Amniotic stem cell (primary cell): Measurements from ENCODE around the gene FKBP2.

Experiments used
- DNase-seq: peaks from one replicate; lab custom pipeline; 2025; lab: John Stamatoyannopoulos, UW

The FKBP2 gene

DNA sequence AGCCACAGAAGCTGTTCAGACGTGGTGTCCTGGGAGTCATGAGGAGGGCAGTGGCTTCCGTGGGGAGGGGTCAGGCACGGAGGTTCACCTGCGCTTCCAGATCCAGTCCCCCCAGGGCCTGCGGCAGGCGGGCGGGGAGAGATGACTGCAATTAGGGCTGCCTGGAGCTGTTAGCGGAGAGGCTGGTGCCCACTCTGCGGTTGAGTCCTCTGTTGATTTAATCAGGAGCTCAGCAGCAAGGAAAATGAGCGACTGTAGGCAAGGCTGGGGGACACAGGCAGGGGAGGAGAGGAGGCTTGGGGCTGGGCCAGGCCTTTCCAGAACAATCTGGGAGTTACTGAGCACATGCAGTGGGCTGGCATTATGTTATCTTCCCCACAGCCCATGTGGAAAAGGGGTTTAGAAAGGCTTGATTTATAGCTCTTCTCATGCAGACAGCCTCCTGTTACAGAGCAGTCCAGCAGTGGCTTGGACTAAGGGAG, 23.5 kb downstream of the FKBP2 start:
- DNase-seq, result no peak

DNA sequence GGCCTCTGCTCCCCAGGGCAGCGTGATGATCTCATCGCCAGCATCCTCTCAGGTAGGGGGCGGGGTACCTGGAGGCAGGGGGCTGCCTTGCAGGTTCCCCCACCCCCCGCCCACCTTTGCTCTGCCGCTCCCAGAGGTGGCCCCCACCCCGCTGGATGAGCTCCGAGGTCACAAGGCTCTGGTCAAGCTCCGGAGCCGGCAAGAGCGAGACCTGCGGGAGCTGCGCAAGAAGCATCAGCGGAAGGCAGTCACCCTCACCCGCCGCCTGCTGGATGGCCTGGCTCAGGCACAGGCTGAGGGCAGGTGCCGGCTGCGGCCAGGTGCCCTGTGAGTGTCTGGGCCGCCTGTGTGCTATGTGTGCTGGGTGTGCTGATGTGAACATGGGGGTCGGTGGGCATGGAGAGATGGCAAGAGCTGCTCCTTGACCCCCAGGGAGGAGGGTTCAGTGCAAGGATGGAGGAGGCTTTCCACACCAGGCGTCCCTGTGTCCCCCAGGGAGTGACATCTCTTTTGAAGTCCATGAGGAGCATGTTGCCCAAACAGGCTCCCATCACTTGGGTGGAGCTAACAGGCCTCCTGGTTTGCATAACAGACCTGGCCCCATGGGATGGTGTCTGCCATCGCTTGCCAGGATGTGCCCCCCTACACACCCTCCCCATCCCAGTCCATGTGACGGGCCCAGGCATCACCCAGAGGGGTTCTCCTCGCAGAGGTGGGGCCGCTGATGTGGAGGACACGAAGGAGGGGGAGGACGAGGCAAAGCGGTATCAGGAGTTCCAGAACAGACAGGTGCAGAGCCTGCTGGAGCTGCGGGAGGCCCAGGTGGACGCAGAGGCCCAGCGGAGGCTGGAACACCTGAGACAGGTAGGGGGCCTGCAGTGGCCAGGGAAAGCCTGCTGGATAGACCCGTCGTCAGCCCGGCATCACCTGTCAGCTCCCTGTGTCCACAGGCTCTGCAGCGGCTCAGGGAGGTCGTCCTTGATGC, 24.6 kb downstream of the FKBP2 start:
- no peak for DNase-seq

DNA sequence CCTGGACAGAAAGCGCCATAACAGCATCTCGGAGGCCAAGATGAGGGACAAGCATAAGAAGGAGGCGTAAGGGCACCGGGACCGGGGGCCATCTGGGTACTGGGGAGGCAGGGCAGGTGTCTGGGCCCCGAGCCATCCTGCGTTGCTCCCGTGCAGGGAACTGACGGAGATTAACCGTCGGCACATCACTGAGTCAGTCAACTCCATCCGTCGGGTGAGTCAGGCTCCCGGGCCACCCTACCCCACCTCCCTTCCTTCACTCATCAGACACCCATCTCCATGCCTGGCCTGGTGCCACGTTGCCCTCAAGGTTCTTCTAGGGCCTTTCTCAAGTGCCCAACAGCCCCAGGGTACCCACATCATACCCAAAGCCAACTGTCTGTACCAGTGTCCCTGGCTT, 25.4 kb downstream of the FKBP2 start:
- no peak for DNase-seq

DNA sequence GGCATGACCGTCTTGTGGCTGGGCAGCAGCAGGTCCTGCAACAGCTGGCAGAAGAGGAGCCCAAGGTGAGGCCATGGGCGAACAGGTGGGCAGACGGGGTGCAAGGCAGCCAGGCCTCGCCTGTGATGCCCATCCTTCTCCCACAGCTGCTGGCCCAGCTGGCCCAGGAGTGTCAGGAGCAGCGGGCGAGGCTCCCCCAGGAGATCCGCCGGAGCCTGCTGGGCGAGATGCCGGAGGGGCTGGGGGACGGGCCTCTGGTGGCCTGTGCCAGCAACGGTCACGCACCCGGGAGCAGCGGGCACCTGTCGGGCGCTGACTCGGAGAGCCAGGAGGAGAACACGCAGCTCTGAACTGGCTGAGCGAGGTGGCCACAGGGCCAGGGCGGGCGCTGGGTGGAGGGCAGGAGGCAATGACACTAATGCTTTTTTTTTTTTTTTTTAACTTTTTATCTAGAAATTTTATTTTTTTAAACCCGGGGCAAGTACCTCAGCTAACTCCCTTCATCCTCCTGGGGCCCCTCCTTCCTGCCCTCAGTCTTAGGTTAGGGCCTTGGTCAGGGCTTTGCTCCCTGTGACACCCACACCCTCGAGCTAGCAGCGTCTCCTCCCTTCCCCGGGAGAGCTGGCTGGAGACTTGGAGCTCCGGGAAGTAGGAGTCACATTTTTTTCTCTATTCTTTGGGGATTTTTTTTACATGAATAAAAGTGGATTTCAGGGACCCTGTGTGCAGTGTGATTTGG, 26.5 kb downstream of the FKBP2 start:
- DNase-seq, result no peak

DNA sequence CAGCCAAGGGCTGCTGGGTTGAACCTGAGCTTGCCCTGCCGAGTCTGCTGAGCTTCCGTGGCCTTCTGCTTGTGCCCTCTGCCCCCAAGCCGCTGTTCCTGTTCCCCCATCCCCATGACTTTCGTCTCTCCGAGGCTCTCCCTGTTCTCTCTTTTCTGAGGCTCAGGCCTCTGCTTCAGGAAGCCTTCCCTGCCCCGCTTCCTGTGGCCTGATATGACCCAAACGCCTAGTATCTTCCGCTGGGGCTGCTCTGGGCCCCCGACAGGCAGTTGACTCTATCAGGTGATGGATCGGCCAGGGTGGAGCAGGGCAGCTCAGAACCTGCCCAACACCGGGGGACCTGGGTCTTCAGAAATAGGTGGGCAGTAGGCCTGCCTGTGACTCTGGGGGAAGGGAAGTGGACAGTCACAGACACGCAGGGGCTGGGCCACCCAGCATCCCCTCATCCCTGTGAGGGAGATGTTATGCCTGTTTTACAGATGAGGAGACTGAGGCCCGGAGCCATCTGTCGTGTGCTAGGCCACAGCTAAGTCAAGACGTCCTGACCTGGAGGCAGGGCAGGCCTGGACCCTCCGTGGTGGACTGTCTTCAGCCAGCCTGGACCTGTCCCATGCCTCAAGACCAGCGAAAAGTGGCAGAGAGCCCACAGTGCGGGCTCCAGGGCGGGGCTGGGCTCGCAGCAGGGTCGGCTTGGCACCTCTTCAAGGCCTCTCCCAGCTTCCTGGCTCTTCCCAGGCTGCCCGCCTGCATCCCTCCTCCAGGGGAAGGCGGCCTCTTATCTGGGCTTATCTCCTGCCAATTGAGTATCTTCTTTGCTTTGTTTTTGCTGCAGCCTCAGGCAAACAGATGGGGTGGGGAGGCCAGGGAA, 27.4 kb downstream of the FKBP2 start:
- no peak for DNase-seq

DNA sequence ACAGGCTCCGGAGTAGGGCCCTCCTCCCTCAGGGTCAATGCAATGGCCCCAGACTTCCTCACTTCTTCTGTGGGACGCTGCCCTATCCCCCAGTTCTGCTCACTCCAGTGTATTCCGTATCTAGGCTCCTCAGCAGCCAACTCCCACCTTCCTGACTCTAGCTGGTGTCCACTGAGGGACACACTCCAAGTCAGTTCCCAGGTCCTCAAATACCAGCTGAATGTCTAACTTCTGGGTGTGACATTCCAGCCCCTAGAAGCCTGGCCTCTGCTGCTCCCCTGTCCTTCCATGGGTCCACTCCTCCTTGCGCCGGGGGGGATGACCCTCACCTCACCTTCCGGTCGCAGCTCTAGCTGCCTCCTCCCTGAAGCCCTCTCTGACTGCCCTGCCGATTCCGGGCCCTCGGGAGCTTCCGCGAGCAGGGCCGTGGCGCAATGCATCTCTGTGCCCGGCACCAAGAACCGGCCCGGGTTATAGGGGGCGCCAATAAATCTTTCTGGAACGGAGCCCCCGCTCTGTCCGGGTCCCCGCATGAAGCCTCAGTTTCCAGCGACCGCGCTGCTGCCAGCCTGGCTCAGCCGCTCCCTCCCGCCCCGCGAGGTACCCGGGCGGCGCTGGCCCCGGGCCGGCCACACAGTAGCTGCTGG, 28.1 kb downstream of the FKBP2 start:
- DNase-seq, result no peak

DNA sequence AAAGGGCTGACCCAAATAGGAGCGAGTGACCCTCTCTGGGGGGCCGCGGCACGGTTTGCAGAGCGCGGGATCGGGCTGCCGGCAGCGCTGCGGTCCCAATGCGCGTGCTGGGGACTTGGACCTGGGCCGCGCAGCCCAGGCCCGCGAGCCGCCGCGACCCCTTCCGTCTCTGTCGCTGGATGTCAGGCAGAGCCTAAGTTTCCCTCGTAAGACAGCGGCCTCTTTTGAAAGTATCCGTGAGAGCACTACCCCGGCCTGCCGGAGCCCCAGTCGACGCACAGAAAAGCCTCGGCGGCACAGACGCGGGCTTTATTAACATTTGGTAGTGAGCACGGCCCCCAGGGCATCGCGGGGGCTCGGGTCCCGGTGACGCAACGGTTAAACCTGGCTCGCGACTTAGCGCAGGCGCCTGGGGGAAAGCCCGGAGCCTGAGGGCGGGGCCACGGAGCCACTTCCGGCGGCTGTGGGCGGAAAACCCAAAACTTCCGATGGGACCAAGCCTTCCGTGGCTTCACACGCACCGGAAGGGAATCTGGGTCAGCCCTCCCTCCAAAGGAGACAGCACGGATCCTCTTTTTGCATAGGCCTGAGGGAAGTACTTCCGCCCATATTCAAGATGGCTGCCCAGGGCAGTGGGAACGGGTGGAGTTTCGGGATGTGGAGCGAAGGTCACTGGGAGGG, 28.8 kb downstream of the FKBP2 start:
- DNase-seq, result peak; percentile 99

DNA sequence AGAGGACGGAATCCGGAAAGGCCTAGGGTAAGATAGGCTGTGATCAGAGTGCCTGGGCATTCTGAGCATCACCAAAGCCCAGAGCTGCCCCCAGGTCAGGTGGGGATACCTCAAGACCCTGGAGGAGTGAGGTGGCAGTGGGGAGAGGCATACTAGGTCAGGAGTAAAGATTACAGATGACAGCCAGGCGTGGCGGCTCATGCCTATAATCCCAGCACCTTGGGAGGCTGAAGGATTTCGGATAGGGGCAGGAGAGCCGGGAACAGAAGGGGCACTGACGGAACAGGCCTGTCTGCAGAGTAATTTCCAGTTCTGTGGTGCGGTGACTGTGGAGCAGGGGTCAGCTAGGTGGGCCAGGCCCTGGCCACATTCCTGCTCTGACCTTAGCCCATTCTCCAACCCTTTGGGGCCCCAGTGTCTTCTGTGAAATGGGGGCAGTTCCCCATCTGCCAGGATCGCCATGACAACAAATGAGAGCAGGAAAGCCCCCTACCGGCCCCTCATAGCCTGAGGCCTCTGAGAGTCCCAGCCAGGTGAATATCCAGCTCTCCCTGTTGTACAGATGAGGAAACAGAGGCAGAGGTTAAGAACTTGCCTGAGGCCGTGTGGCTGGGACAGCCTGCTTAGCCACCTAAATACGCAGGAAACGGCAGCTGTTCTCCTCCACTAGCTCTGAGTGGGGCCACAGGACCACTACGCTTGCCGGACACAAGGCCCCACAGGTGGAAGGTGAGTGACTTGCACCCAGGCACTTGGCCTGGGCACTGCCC, 34.3 kb downstream of the FKBP2 start:
- DNase-seq, result no peak

DNA sequence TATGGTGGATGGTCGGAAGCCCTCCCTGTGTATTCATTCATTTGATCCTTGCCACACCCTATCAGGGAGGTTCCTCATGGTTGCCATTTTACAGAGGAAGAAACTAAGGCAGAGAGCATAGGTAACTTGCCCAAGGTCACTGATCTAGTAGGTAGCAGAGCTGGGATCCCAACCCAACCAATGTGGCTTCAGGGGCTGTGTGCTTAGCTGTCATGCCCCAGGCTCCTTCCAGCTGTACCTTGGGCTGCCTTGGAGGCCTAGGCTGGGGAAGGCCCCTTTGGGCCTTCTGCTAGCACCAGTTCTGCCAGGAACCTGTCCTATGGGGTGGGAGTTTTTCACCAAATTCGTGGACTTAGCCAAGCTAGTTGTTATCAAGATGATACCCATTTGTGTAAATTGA, 34.9 kb downstream of the FKBP2 start:
- no peak for DNase-seq

DNA sequence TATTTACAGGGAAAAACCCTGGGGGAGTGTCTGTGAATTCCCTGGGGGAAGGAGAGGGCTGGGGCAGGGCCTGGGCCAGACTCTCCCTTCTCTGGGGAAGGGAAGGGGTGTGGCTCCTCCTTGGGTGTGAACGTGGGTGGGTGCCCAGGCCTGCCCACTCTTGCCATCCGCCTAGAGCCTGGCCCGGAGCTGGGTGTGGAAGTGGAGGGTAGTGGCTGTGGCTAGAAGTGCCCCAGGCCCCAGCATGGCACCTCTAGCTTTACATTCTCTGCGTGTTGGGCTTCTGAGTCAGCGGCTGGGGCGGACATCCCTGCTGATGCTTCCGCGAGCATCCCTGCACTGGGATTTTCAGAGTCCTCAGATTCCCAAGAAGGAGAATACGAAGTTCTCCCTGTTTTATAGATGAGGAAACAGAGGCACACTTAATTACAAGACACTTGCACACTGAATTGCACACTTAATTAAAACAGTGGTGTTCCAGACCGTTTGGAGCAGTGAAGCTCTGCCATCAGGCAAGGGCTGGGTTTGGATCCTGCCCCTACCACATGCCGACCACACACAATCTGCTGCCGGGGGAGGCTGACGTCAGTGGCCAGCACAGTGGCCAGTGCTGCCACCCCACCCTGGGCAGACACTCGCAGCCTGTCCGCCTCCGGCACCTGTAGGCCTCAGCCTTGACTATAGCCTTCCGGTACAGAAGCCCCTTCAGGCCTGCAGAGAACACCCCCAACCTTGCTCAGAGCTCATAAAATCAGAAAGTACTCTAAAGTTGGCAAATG, 35.9 kb downstream of the FKBP2 start:
- no peak for DNase-seq

DNA sequence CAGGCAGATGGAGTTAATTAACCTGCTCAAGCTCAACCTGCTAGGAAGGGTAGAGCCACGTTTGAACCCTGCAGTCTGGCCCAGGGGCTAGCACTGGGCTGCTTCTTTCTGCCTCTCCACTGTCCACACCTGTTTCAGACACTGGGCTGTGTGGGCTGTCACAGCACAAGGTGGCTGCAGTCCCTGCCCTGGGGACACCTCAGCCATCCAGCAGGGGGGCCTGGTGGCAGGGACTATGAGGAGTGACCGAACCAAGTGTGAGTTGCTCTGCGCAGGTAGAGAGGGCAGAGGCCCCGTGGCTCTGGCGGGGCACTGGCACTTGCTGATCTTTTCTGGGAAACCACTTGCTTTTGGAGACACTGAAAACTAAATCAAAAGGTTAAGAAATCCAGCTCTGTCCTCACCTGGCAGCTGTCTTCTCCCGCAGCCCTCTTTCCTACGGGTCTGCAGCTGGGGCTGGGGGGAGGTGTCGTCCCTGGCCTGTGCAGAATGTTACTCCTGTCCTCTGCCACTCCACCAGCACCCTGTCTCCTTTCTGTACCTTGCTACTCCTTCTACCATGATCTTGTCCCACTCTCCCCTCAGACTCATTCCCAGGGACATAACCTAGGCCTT, 37.8 kb downstream of the FKBP2 start:
- no peak for DNase-seq

DNA sequence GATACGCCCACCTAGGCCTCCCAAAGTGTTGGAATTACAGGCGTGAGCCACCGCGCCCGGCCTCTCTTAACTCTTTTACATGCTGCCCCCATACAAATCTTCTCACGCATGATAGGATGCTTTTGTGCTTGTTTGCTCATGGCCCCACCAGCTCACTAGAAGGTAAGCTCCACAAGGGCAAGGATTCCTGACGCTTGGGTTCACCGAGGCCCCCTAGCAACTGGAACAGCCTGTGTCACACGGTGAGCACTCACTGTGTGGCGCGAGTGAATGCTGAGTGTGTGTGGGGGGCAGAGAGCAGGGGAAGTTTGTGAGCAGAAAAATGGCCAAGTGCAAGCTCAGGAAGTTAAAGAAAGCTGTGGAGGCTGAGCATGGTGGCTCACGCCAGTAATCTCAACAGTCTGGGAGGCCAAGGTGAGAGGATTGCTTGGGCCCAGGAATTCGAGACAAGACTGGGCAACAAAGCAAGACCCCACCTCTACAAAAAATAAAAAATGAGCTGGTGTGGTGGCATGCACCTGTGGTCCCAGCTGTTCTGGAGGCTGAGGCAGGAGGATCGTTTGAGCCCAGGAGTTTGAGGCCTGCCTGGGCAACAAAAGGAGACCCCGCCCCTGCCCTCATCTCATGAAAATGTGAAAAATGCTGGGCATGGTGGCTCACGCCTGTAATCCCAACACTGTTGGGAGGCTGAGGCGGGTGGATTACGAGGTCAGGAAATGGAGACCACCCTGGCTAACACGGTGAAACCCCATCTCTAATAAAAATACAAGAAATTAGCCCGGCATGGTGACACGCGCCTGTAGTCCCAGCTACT, 41.3 kb downstream of the FKBP2 start:
- DNase-seq, result no peak

DNA sequence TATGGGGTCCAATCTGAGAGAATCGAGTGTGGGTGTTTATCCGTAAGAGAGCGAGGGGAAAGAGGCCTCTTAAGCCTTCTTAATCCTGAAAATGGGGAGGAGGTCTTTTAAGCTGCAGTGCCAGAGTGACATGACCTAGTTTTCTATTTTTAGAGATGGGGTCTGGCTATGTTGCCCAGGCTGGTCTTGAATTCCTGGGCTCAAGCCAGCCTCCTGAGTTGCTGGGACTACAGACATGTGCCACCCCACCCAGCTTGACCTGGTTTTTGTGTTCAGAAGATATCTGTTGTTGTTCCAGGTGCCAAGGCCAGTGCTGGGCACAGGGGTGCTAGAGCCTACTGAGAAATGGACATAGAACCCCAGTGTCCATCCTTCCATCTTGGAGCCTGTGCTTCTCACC, 42.2 kb downstream of the FKBP2 start:
- no peak for DNase-seq

DNA sequence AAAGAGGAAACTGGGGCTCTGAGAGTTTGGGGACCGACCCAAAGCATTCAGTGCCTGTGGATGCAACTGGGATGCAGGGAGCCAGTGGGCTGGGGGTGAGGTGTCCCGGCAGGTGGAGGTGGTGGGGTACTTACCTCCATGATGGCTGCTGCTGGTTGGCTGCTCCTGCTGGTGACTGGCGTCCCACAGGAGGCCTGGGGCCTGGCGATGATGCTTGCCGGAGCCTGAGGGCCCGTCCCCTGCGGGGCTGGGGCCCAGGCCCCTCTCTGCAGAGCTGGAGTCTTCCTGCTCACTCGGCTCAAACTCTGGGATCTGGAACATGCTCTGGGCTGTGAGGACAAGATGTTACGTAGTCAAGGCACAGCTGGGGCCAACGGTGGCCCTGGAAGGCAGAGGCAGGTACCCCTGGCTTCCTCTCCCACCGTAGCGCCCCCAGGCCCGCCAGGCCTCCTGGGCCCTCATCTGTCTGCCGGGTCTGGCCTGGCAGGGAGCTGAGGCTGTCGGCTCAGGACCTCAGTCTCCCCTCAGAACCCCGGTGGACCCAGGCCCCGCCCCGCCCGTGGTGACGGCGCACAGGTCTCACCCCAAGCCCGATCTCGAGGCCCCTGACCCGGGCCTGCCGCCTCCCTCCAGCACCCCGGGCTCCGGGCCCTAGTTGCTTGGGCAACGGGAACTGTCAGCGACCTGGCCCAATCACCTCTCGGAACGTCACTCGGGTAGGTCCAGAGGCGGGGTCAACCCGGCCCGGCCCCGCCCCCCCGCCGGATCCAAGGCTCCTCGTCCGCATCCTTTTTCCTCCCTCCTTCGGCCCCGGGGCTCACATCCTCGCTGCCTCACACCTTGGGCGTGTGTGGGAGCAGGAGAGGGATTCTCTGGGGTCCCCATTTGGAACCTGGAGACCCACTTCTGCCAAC, 43.4 kb downstream of the FKBP2 start, which contains the start of gene BAD:
Gene BAD (minus strand): TSS at position 618 of the 914 bp plus-strand sequence. CDS start 297 bp downstream, at position 321.
- DNase-seq, result peak; percentile 86

DNA sequence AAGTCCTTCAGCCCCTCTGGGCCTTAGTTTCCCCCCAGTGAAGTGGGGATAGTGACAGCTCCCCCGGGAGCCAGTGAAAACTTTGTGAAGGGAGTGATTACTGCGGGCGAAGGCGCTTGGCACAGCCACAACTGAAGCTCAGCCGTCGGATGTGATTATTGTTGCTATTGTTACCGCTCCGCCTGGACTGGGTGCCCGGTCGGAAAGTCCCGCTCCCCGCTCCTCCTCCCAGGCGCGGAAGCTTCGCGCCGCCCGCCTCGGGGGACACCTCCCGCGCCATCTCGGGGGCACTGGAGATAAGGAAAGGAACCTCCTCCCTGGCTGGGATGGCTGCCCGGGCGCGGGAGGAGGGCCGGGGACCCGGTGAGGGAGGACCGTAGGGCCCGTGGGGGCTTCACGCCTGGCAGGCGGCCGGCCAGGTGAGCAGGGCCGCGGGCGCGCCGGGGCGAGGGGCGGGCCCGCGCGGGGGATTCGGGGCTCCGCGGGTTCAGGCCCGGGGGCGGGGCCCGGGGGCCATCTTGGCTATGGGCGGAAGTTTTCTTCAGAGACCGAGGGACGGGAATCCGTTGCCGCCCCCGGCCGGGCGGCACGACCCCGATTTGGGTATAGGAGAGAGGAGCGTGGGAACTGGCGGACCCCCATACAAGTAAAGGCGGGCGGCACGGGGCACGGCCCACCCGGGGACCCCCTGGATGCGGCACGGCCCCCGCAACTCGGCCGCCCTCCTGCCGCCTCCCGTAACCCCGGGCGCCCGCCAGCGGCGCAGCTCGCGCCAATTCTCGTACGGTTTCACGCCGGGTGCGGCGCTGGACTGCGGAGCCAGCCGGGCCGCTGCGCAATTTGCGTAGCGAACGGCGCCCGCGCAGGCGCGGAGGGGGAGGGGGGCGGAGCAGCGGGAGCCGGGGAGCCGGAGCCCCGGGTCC, 44.3 kb downstream of the FKBP2 start, which contains the start of gene GPR137:
Gene GPR137 (plus strand): TSS at position 887 of the 923 bp plus-strand sequence. CDS start 677 bp downstream, outside the sequence.
- DNase-seq, result peak; percentile 43
